NCI-H748 treated with DMSO at 0.1 percent for 48 hours (cell line): ENCODE results near the gene PHLPP1.
"Not testable (repeated sequence)": the region's sequence is repeated elsewhere in the genome, so short reads cannot be mapped to it uniquely, and the experiment has no call there.

Experiments
- DNase-seq: peaks from one replicate; lab custom pipeline; 2025; lab: John Stamatoyannopoulos, UW

PHLPP1 gene

DNA sequence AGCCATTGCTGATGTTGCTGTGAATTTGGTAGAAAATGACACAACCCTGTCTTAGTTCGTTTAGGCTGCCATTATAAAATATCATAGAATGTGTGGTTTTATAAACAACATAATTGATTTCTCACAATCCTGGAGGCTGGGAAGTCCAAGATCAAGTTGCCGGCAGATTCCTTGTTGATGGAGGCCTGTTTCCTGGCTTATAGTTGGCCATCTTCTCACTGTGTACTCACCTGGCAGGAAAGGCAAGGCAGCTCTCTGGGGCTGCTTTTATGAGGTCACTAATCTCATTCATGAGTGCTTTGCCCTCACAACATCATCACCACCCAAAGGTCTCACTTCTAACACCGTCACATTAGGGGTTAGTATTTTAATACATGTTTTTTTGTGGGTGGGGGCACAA, 58.4 kb downstream of the PHLPP1 start:
- DNase-seq, result no peak

DNA sequence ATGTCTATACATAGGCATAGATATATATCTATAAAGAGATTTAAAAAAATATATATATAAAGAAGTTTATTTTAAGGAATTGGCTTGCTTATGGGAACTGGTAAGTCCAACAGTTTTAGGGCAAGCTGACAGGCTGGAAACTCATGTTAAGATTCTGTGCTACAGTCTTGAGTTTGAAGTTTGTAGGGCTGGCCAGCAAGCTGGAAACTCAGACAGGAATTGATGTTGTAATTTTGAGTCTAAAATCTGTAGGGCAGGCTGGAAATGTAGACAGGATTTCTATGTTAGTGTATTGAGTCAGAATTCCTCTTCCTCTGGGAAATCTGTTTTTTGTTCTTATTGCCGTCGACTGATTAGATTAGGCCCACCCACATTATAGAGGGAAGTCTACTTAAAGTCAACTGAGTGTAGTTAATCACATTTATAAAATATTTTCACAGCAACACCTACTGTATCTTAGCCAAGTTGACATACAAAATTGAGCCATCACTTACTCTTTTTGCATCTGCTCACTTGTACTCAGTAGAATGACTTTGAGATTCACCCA, 60.8 kb downstream of the PHLPP1 start:
- no peak for DNase-seq

DNA sequence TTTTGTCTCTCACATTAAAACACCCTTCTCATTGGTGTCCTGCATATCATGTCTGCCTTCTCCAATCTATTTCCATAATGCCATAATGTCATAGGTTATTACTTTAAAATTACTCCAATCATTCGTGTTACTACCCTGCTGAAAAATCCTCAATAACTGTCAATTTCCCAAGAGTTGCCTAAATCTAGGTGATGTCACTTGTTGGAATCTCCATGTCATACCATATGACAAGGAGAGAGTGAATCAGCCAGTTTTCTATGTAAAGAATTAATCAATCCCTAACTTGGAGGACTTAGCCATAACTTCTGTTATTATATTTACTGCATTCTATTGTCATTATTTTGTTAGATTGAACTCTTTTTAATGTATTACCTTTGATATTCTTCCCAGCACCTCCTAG, 62.5 kb downstream of the PHLPP1 start:
- no peak for DNase-seq

DNA sequence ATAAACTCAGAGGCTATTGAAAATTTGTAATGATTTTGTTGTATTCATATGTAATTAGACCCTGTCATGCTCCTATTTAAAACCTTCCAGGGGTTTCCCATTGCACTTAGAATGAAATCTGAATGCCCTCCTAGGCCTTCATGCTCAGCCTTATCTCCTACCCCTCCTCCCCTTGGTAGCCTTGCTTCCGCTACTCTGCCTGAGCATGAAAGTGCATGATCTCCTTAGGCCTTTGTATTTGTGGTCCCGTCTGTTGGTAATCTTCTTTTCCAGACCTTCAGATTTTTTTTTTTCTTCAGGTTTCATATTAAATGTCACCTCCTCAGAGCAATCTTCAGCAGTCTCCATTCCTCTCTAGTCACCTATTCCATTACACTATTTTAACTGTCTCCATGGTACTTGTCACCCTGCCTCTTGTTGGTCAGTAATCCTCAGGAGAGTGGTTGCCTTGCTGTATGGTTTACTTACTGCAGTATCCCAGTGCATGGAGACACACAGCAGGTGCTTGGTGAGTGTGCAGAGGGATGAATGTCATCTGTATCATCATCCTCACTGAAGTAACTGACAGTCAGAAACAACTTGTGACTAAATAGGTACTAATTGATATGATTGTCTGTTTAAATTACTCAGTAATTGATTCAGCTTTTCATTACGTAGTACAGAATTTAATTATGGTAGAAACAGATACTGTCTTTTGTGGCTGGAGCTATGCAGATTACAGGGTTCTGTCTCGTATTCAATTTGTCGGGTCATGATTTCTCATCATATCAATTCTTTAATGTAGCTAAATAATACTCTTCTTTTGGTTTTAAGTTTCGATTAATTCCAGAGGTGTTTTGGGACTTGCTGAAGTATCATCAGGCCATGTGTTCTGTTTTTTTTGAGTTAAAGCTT, 63.9 kb downstream of the PHLPP1 start:
- DNase-seq, result no peak

DNA sequence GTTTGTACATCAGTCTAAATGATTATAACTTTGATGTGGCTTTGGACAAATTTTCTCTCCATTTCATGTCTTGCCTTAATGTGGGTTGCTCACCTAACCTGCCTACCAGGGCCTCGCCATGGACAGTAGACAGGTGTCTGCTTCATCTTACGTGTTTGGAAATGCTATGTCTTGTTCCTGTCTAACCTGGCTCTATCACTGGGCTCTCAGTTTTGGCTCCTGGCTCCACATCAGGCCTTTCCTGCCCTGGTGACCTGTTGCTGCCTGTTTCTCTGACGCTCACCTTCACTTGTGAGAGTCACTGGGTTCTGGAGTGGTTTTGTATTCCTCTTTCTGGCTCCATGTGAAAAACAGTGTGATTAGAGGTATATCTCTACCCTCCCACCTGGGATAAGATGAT, 65.9 kb downstream of the PHLPP1 start:
- no peak for DNase-seq

DNA sequence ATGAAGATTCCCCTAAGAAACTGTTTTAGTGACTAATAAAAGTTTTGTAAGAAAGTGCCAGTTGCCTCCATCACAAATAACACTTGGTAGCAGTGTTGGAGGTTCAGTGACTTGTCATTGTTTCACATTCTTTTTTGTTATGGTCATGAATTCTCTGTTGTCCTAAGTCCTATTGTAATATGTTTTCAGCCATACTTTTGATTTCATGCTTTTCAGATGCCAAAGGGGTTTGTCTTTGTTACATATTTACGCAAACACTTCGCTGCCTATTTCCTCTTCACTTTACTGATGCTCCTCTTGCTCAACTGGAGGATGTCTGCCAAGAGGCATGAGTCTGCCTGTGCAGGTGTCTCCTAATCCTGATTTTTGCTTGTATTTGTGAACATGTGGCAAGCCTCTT, 66.6 kb downstream of the PHLPP1 start:
- DNase-seq, result no peak

DNA sequence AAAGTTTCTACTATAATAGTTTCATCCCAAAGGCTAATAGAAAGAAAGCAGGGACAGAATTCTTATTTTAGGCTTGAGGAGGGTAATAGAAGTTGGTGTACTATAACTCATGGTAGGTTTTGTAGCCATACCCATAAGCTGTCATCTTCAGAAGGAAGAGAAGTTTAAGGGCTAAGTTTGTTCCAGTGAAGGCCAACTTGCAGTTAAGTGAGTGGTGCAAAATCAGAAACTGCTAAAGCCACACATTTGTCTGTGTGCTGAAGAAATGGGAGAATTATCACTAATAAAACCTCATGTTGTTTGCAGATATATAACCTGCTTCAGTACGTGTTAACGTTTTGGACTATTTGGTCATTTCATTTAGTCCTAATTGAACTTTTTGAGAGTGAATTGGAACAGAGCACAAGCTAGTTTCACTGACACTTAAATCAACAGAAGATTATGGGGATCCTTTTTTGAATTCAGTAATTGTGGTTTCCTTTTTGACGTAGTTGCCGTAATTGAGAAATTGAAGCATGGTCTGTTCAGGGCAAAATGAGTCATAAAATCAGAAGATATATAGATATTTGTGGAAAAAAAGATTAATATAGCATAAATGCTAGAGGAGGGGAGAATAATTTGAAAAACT, 69.1 kb downstream of the PHLPP1 start:
- DNase-seq, result no peak

DNA sequence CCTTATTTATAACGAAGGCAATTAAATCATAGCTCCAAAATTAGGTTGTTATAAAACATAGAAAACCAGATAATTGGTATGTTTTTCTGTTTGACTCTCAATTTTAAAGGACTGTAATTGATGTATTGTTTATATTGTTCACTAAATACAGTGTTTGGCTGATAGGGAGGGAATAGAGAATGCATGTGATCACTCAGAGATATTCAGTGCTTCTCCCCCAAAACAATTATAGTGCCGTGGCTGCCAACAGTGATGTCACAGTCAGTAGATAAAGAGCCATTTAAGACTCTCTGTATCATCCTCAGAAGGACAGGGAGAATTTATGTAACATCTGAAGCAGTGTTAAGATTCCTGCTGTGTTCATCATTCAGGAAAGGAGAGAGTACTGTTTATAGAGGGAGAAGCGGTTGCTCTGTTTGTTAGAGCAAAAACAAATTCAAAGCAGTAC, 69.6 kb downstream of the PHLPP1 start:
- DNase-seq, result peak; percentile 41

DNA sequence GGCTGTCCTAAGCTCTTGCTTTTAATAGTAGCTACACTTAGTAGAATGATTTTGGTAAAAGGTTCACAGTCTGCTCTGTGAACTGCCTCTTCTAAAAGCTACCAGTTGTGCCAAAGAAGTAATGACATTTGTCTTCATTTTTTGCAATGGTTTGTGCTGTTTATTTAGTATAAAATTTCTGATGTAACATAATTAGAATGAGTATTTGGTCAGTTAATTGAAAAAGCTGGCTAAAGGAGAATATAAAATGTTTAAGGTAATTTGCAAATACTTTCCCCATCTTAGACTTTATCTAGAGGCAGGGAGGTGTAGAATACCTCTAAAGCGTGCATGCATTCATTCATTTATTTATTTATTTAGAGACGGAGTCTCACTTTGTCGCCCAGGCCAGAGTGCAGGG, 71.3 kb downstream of the PHLPP1 start:
- no peak for DNase-seq

DNA sequence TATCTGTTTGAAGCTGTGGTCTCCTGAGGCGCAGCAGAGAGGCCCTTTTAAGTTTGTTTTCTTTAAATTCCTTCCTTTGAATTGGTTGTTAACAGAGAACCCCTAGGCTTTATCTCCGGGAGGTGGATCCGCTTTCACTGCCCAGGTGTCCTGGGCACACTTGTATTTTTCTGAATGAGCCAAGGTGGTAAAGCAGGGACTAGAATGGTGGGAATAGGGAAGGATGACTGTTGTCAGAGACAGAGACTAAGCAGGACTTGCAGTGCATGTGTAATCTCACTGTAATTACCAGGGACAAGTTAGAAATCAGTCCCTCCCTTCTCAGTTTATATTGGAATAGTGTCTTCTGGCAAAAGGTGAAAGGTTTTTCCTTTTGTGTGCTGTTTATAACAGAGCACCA, 72.8 kb downstream of the PHLPP1 start:
- peak; percentile 32 for DNase-seq

DNA sequence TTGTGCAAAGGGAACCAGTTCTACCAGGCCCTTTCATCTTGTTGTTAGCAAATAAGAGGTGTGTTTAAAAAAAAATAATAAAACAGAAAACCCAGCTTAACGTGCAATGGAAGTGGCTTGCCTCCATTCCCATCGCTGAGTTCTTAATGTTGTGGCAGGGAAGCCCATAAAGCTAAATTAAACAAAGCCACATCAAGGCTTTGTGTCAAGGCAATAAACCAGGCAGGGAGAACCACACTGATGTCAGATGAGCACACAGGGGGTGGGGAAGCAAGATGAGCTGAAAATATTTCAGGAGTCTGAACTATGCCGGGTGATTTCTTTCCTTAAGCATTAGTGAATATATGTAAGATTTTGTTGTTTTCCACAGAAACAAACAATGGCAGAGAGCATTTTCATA, 73.5 kb downstream of the PHLPP1 start:
- DNase-seq, result peak; percentile 85

DNA sequence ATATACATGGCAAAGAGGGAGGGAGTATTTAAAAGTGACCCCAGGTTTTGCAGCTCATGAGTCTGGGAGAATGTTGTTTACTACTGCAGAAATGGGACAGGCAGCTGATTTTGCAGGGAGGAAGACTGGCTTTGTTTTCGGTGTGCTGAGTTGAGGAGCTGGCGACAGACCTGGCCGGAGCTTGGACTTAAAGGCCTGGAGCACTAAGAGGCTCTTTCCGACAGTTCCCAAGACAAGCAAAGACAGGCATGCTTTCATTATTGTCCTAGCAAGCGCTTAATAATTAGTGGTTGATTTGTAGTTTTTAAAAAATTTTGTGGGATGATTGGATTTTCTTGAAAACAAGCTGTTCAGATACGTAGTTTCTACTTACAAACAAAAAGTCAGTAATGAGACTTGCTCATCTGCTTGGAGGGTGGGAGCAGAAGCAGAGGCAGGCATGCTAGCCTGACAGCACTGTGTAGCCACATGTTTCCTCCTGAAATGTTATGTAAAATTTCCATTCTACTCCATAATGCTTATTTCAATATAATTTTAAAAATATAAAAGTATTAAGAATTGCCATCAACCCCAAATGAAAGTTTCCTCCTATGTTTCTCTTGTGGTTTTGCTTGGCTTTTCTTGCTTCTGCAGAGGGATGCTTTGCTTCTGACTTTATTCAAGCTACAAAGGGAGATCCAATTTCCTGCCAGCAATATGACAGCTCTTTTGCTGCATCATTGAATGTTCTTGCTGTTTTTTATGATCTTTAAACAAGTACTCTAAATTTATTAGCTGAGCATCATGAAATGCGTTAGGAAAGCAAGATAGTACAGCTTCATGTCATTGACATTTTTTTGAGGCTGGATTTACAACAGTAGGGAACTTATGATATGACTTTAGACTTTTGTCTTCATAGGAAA, 75.8 kb downstream of the PHLPP1 start:
- peak; percentile 15 for DNase-seq

DNA sequence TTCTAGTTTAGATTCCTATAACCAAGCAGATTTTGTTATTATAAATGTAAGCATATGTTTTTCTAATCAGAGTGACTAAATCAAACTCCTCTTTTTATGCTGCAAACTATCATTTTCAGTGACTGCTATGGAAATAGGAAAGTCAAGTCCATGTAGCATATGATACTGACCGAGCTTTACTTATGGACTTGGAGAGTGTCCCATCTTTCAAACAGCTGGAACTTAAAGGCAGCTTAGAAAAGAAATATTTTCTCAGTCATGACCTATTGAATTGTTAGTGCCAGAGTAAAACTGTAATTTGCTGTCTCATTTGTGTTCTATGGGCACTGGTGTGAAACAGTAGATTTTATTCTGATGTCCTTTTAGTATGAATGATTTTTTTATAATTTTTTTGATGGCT, 76.7 kb downstream of the PHLPP1 start:
- DNase-seq, result no peak

DNA sequence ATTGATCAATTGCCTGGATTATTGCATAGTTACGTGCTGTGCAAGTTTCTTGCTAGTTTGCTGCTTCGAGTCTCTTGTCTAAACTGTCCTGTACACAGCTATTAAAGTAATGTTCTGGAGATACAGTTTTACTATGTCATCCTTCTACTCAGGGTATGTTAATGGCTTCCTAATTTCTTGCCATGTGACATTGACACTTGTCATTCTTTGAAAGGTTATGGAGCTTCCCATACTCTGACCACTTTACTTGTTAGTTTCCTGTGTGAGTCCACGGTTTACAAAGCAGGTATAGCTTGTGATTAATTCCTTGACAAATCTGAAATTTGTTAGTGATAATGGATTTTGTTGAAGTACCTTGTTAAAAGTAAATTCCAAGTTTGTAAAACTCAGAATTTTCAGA, 80.5 kb downstream of the PHLPP1 start:
- no peak for DNase-seq

DNA sequence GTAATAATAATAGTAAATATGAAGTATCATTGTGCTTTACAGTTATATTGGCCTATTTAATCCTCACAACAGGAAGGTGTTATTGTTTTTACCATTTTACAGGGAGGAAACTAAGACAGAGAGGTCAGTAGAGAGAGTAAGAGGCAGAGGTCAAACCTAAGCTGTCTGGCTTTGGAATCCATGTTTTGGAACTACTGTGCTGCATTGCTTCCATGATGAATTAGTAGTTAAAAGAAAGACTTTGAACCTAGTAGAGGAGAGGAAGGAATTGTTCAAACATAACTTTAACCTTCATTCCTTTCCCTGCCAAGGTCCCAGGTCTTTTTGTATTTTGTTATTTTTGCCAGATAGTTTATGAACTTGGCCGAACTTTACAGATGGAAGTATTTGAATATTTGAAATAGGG, 80.9 kb downstream of the PHLPP1 start:
- no peak for DNase-seq

DNA sequence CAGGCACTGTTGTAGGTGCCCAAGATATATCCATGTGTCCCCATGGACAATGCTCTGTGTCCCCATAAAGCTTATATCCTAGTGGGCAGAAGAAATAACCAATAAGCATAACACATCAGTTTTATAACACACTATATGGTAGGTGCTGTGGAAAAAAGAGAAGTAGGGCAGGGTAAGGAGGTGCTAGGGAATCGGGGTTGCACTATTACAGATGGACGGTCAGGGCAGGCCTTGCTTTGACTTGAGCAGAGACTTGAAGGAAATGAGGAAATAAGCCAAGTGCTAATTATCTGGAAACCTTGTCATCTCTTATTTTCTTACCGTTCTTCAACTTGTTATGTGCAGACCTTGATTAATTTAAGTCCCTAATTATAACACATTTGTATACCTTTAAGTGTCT, 82.0 kb downstream of the PHLPP1 start:
- no peak for DNase-seq

DNA sequence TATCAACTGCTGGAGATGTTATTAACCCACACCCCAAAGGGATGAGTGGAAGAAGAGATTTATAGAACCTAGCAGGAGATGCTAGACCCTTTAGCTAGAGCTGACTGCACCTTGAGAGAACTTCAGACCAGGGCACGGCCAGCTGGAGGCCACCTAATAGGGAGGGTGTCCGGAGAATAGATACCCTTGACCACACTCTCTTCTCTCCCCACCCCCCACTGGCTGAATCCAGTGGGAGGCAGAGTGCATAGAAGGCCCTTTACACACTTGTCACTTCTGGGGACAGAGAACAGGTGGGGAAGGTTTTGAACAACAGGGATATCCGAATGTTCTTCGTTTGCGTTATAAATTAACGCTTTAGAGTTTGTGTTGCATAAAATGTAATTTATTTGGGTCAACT, 84.6 kb downstream of the PHLPP1 start:
- no peak for DNase-seq

DNA sequence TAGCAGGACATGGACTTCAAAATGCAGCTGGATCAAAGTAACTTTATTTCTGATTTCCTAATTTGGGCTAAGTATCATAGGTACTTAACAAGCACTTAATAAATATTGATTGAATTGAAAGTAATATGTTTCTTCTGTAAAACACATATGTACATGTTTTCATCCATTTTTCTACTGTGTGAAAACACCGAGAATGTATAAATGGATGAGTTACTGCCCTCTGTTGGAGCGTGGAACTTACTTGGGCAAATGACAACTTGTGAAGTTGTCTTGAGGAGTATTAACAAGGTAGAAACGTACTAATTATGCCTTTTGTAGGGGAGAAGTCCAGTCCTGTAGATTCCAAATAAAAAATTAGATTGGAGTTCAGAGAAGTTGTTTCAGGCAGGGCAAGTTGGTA, 87.2 kb downstream of the PHLPP1 start:
- DNase-seq, result no peak

DNA sequence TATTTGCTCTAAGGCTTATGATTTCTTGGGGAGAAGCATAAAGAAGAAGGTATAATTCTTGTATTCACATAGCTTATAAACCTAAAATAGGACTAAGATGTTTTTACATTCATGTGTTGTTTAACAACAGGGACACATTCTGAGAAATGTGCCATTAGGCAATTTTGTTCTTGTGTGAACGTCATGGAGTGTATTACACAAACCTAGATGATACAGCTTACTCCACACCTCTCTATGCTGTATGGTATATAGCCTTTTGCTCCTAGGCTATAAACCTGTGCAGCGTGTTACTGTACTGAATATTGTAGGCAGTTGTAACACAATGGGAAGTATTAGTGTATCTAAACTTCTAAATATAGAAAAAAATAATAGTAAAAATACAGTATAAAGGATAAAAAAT, 92.1 kb downstream of the PHLPP1 start:
- DNase-seq, result no peak

DNA sequence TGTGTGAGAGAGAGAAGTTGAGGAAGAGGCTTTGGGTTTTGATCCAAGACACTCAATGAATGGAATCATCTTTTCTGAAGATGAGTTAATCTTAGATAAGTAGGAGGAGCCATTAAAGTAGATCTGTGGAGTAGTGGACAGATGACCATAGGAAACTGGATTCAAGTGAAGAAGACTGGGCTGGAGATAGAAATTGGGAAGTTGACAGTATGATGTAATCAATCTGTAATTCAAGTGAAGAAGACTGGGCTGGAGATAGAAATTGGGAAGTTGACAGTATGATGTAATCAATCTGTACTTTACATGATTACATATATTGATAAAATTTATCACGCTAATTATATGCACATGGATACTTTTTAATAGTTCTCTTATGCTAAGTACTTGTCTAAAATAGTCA, 92.8 kb downstream of the PHLPP1 start:
- no peak for DNase-seq

DNA sequence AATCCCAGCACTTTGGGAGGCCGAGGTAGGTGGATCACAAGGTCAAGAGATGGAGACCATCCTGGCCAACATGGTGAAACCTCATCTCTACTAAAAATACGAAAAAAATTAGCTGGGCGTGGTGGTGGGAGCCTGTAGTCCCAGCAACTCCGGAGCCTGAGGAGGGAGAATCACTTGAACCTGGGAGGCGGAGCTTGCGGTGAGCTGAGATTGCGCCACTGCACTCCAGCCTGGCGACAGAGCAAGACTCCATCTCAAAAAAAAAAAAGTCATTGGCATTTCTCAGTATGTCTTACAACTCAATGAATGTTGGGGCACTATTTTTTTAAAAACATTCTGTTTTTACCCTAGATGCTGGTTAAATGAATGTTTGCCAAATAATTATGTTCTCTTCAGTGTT, 94.1 kb downstream of the PHLPP1 start:
- DNase-seq, result not testable (repeated sequence)

DNA sequence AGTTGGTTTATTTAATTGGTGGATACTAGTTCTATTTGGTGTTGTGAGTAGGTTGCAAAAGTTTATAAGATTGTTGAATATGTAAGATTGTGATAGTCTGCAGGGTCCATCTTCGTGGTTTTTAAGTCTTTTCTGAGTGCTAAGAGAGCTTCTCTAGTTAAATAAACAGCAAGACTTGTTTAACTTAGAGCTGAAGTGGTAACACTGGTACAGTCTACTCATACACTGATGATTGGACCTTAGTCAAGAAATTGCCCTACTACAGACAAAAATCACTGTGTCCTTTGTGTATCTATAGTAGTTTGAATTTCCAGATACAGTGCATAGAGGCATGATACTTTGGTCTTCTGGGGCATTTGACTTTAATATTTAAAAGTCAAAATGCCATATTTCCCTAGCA, 94.6 kb downstream of the PHLPP1 start:
- DNase-seq, result no peak
